IPS-18c (cell line): ENCODE data around the gene SLC32A1.

Experiments
- H3K4me3 ChIP-seq: 2 replicates; pipeline ENCODE4 v1.7.0; 2013; ENCODE audit warnings: low read depth, mild to moderate bottlenecking, low read length, moderate library complexity; ENCODE audit not compliant: insufficient read depth
- H3K9me3 ChIP-seq: one replicate; pipeline ENCODE4 v1.6.1; 2013; ENCODE audit warnings: mild to moderate bottlenecking, low read length, moderate library complexity; ENCODE audit not compliant: control insufficient read depth, insufficient read depth

SLC32A1 gene

GRCh38 chr20:38722683-38723016, 1.6 kb upstream of the SLC32A1 start:
- Histone ChIP-seq H3K9me3 (no peaks in the 10 kb centered on the region), H3K4me3 (peak overlapping the region; percentile 28; the same call in 1 of the 2 replicates)

- peak overlapping the region; percentile 47 for H3K4me3 ChIP-seq
- H3K9me3 ChIP-seq = no peaks in the 10 kb centered on the region
Measured at GRCh38 chr20:38723017-38723847, 1.1 kb upstream of the SLC32A1 start.

- Histone ChIP-seq H3K4me3 (peak overlapping the region; percentile 47), H3K9me3 (peaks cover 2% of the 10 kb centered on the region)
Measured at GRCh38 chr20:38724626-38725147, 401 bp downstream of the SLC32A1 start.

- H3K9me3 ChIP-seq = peaks cover 4% of the 10 kb centered on the region
- H3K4me3 ChIP-seq = peak overlapping the region; percentile 47; the same call in 1 of the 2 replicates
Measured at GRCh38 chr20:38725148-38725901, 1.0 kb downstream of the SLC32A1 start.

- peak overlapping the region; percentile 36; the same call in 1 of the 2 replicates for H3K4me3 ChIP-seq
- peaks cover 4% of the 10 kb centered on the region for H3K9me3 ChIP-seq
Measured at GRCh38 chr20:38725931-38726803, 1.9 kb downstream of the SLC32A1 start.

- peak overlapping the region; percentile 55 for H3K4me3 ChIP-seq
- peaks cover 6% of the 10 kb centered on the region for H3K9me3 ChIP-seq
Measured at GRCh38 chr20:38726804-38727606, 2.7 kb downstream of the SLC32A1 start.

- Histone ChIP-seq H3K9me3 (peaks cover 6% of the 10 kb centered on the region), H3K4me3 (peak overlapping the region; percentile 55)
Measured at GRCh38 chr20:38727607-38728190, 3.4 kb downstream of the SLC32A1 start.

GRCh38 chr20:38728191-38728781, 4.0 kb downstream of the SLC32A1 start:
- H3K9me3 ChIP-seq = peaks cover 6% of the 10 kb centered on the region
- peak overlapping the region; percentile 55 for H3K4me3 ChIP-seq

GRCh38 chr20:38728911-38729642, 4.8 kb downstream of the SLC32A1 start:
- Histone ChIP-seq H3K4me3 (peak overlapping the region; percentile 55; the same call in 1 of the 2 replicates), H3K9me3 (peaks cover 6% of the 10 kb centered on the region)

- Histone ChIP-seq H3K4me3 (no peak overlapping the region; the same call in 1 of the 2 replicates), H3K9me3 (peaks cover 6% of the 10 kb centered on the region)
Measured at GRCh38 chr20:38729767-38730166, 5.5 kb downstream of the SLC32A1 start.

- H3K9me3 ChIP-seq = peaks cover 6% of the 10 kb centered on the region
Measured at GRCh38 chr20:38730167-38730988, 6.1 kb downstream of the SLC32A1 start.

GRCh38 chr20:38730989-38731737, 6.9 kb downstream of the SLC32A1 start:
- Histone ChIP-seq H3K4me3 (peak overlapping the region; percentile 60), H3K9me3 (peaks cover 6% of the 10 kb centered on the region)

More at GRCh38 chr20:38730167-38730988, 6.1 kb downstream of the SLC32A1 start:
- H3K4me3 ChIP-seq = no peak overlapping the region; the same call in 1 of the 2 replicates

GRCh38 chr20:38731738-38732113, 7.4 kb downstream of the SLC32A1 start:
- Histone ChIP-seq H3K4me3 (peak overlapping the region; percentile 60; the same call in 1 of the 2 replicates), H3K9me3 (peaks cover 6% of the 10 kb centered on the region)

- Histone ChIP-seq H3K4me3 (no peak overlapping the region), H3K9me3 (peaks cover 6% of the 10 kb centered on the region)
Measured at GRCh38 chr20:38732981-38733380, 8.7 kb downstream of the SLC32A1 start.
